Measurements from ENCODE around the gene SYNE3. TPM values are rescaled to one million over a fixed set of nuclear protein-coding genes. Genes with fewer than 3 reads are reported as not detected.

Gene SYNE3
- total and polyA plus RNA-seq, 9 of the 15 experiments (the other 6 are each of a cell fraction or from before 2014, with no cell fraction given) = 0.04 to 3.1 (median 0.55) TPM

DNA sequence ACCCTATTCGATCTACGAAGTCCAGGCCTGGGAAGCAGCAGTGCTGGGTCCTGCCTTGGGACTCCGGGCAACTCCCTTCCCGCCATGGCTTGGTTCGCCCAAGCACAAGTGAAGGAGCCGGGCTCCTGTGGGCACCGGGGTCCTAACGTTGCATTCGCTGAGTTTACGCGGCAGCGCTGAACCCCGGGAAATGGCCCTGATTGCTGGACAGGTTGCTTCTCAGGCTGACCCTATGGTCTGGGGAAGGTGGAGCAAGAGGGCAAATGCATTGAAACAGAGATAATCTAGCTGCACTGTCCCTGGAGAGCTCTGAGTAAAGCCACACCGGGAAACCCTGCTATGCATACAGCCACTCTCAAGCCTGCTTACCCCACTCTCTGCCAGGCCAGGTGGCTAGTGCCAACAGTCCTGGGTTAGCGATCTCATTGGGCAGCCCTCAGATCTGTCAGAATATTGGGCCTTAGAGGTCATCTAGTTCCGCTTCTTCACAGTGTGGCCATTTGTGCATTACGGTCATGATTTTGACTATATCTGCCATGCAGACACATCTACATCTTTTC, 11.3 kb downstream of the SYNE3 start:
- TF ChIP-seq HMGXB4 (CRISPR knock-in tag; IDR thresholded peaks at IDR 0.05) (no peak), RBM14 (IDR thresholded peaks at IDR 0.05; ENCODE audit: borderline replicate concordance, insufficient read depth, low read depth, low read length) (no peak), TSC22D4 (tag; IDR thresholded peaks at IDR 0.05) (no peak), TAF9B (IDR thresholded peaks at IDR 0.05; ENCODE audit: partially characterized antibody) (no peak)
- H3K9me1 ChIP-seq (ENCODE audit: control insufficient read depth, insufficient read depth, low read length) = no peaks in the 10 kb centered on the region
- no peak for DNase-seq (ENCODE audit: extremely low read depth in 1 of 4, low spot score in 3 of 4)
- H4K20me1 ChIP-seq (replicated peaks; ENCODE audit: control insufficient read depth, insufficient read depth, low read length) = no peaks in the 10 kb centered on the region; the same call in 1 of the 2 replicates
- intact Hi-C loops (cut with micrococcal nuclease) = no loop called here
- POLR2A ChIA-PET = interaction anchor here (0.5 to 1.2 kb wide), 4 partner anchors 8 to 66 kb away, joined by 3 read pairs; no protein-coding TSS in a partner anchor
- no peaks in the 10 kb centered on the region for H3K79me2 ChIP-seq (ENCODE audit: control insufficient read depth, insufficient read depth, low read length)
- H3K9ac ChIP-seq (ENCODE audit: insufficient read depth in 1 of 2, low read depth in 2 of 2, low read length in 2 of 2) = no peak overlapping the region
- CTCF ChIA-PET (ENCODE audit: low intra/inter-chr PET ratio) = no interaction called here
- peaks cover 18 to 22% of the 10 kb centered on the region in 2 experiments for H3K4me1 ChIP-seq (replicated peaks in 1 of 2; ENCODE audit: control insufficient read depth in 2 of 2, insufficient read depth in 2 of 2, low read length in 2 of 2)
- BruUV-seq (replicated peaks) = no TSS peak
- H3K4me2 ChIP-seq (ENCODE audit: insufficient read depth, low read length) = no peak overlapping the region
- in situ Hi-C loops (cut with MboI) = no loop called here
- no peak for ATAC-seq
- no peak overlapping the region for H3K4me3 ChIP-seq
- H2AFZ ChIP-seq (ENCODE audit: low read depth, low read length) = no peak overlapping the region
- 58% methylated on average over 10 of the region's 17 CpGs for WGBS (ENCODE audit: insufficient coverage, low coverage, missing lambda C conversion rate)
- H3K9me3 ChIP-seq (replicated peaks; ENCODE audit: control insufficient read depth, insufficient read depth, low read depth, low read length) = no peaks in the 10 kb centered on the region
- FAIRE-seq = no peak
- H3K27me3 ChIP-seq (ENCODE audit: control insufficient read depth in 2 of 2, insufficient read depth in 2 of 2, low read length in 2 of 2) = no peaks in the 10 kb centered on the region; a peak in 1 of 5 replicates
- no peak overlapping the region for H3K27ac ChIP-seq (ENCODE audit: extremely low read depth, low read depth, low read length)
- no peaks in the 10 kb centered on the region for H3K36me3 ChIP-seq (ENCODE audit: control insufficient read depth, insufficient read depth, low read length)
